Epithelial cell of esophagus (primary cell): ENCODE measurements around the gene NBAS.

Experiments used
- DNase-seq: peaks from one replicate; pipeline ENCODE4 v3.0.0; 2010; ENCODE audit warnings: low read depth
- H3K4me3 ChIP-seq: 2 replicates; pipeline ENCODE4 v1.5.1; 2011; ENCODE audit warnings: mild to moderate bottlenecking, low read length, control low read depth
- CTCF ChIP-seq: IDR thresholded peaks from 2 replicates; pipeline ENCODE4 v1.5.1; 2011; ENCODE audit warnings: low read depth, mild to moderate bottlenecking, low read length, control low read depth, inconsistent platforms; ENCODE audit not compliant: insufficient read depth; ENCODE audit errors: missing control alignments

Gene NBAS

GRCh38 chr2:15178946-15179345 lies 382.2 kb downstream of the NBAS start:
- TF ChIP-seq CTCF = no peak
- H3K4me3 ChIP-seq = no peak overlapping the region
- no peak for DNase-seq

- no peak overlapping the region for H3K4me3 ChIP-seq
- no peak for TF ChIP-seq CTCF
- DNase-seq = peak; percentile 49
Measured at GRCh38 chr2:15177103-15177502, 384.0 kb downstream of the NBAS start.

- H3K4me3 ChIP-seq = no peak overlapping the region
- TF ChIP-seq CTCF = no peak
- DNase-seq = no peak
Measured at GRCh38 chr2:15176604-15177003, 384.5 kb downstream of the NBAS start.

GRCh38 chr2:15174567-15174966 lies 386.6 kb downstream of the NBAS start:
- no peak for TF ChIP-seq CTCF
- DNase-seq = no peak
- H3K4me3 ChIP-seq = no peak overlapping the region

- no peak overlapping the region for H3K4me3 ChIP-seq
- DNase-seq = no peak
- no peak for TF ChIP-seq CTCF
Measured at GRCh38 chr2:15173501-15173900, 387.6 kb downstream of the NBAS start.

- DNase-seq = no peak
- TF ChIP-seq CTCF = no peak
- H3K4me3 ChIP-seq = no peak overlapping the region
Measured at GRCh38 chr2:15172825-15173224, 388.3 kb downstream of the NBAS start.

- H3K4me3 ChIP-seq = no peak overlapping the region
- no peak for TF ChIP-seq CTCF
- peak; percentile 11 for DNase-seq
Measured at GRCh38 chr2:15170070-15170775, 390.9 kb downstream of the NBAS start.
